Measurements from ENCODE around the gene RBFA. TPM values are rescaled to one million over a fixed set of nuclear protein-coding genes. Genes with fewer than 3 reads are reported as not detected.

Gene RBFA
- total and polyA plus RNA-seq, 12 donors, result 12.4 to 30.6 (median 19.3) TPM

GRCh38 chr18:80075940-80076339 is 41.7 kb downstream of the RBFA start:
- Histone ChIP-seq H3K4me1 (no peaks in the 10 kb centered on the region), H3K36me3 (no peaks in the 10 kb centered on the region), H3K9me3 (no peaks in the 10 kb centered on the region), H3K4me3 (no peak overlapping the region), H3K27ac (no peak overlapping the region), H3K27me3 (no peaks in the 10 kb centered on the region)
- no peak for DNase-seq
- TF ChIP-seq CTCF (IDR thresholded peaks at IDR 0.05), result no peak
- 92 to 94% methylated on average over 7 of the region's 7 CpGs for WGBS, 2 donors
- no peak for ATAC-seq
- intact Hi-C loops (cut with DNase I), result no loop called here

- Histone ChIP-seq H3K27me3 (no peaks in the 10 kb centered on the region), H3K36me3 (no peaks in the 10 kb centered on the region), H3K9me3 (no peaks in the 10 kb centered on the region), H3K4me3 (no peak overlapping the region), H3K27ac (no peak overlapping the region), H3K4me1 (no peaks in the 10 kb centered on the region)
- no peak for ATAC-seq
- no peak for DNase-seq
- intact Hi-C loops (cut with DNase I), result no loop called here
- no peak for TF ChIP-seq CTCF (IDR thresholded peaks at IDR 0.05)
- 94 to 97% methylated on average over 9 of the region's 9 CpGs for WGBS, 2 donors
These were observed 42.1 kb downstream of the RBFA start for GRCh38 chr18:80076379-80076778.

- Histone ChIP-seq H3K27ac (no peak overlapping the region), H3K36me3 (no peaks in the 10 kb centered on the region), H3K27me3 (no peaks in the 10 kb centered on the region), H3K4me3 (no peak overlapping the region), H3K9me3 (no peaks in the 10 kb centered on the region), H3K4me1 (no peaks in the 10 kb centered on the region)
- intact Hi-C loops (cut with DNase I), result no loop called here
- no peak for DNase-seq
- ATAC-seq, result no peak
- TF ChIP-seq CTCF (IDR thresholded peaks at IDR 0.05), result no peak
- WGBS, 2 donors, result 95 to 99% methylated on average over 21 of the region's 21 CpGs
These were observed 43.6 kb downstream of the RBFA start for GRCh38 chr18:80077873-80078272.

Other genes starting within 250 kb of the RBFA start
- under 1 TPM in 4 of 10 donors, not detected in 6; 0.16 to 0.79 (median 0.20) TPM for gene KCNG2, start 236.5 kb upstream of the RBFA start, total RNA-seq
- under 1 TPM in 1 of 2 donors, not detected in 1; 0.25 TPM for gene KCNG2, start 236.5 kb upstream of the RBFA start, polyA plus RNA-seq
- gene SLC66A2, start 82.8 kb upstream of the RBFA start, total RNA-seq, result 10 to 100 TPM; 21.4 to 31.0 (median 23.5) TPM
- 10 to 100 TPM; 28.4 to 32.3 TPM for gene SLC66A2, start 82.8 kb upstream of the RBFA start, polyA plus RNA-seq
- 10 to 100 TPM in 2 of 10 donors, 1 to 10 TPM in 8; 4.1 to 12.9 (median 6.4) TPM for gene HSBP1L1, start 69.8 kb upstream of the RBFA start, total RNA-seq
- gene HSBP1L1, start 69.8 kb upstream of the RBFA start, polyA plus RNA-seq, result 10 to 100 TPM in 1 of 2 donors, 1 to 10 TPM in 1; 3.8 to 56.5 TPM
- 100 to 1,000 TPM in 1 of 10 donors, 10 to 100 TPM in 9; 63.3 to 115 (median 87.2) TPM for gene TXNL4A, start 45.9 kb upstream of the RBFA start, total RNA-seq
- gene TXNL4A, start 45.9 kb upstream of the RBFA start, polyA plus RNA-seq, result 100 to 1,000 TPM; 115 to 144 TPM
- 10 to 100 TPM in 8 of 10 donors, 1 to 10 TPM in 2; 6.9 to 12.4 (median 10.9) TPM for gene ADNP2, start 74.8 kb downstream of the RBFA start, total RNA-seq
- gene ADNP2, start 74.8 kb downstream of the RBFA start, polyA plus RNA-seq, result 1 to 10 TPM; 4.6 to 5.9 TPM
- 1 to 10 TPM; 1.2 to 3.8 (median 2.6) TPM for gene PARD6G, start 213.1 kb downstream of the RBFA start, total RNA-seq
- gene PARD6G, start 213.1 kb downstream of the RBFA start, polyA plus RNA-seq, result 1 to 10 TPM in 1 of 2 donors, under 1 TPM in 1; 0.77 to 2.9 TPM

Data from heart right ventricle (tissue), 16 donors.